HCT116 (cell line): ENCODE results near the gene CALML4.

Experiments
- MAX ChIP-seq: IDR thresholded peaks from 2 replicates; pipeline ENCODE4 v1.6.1; 2012
- POLR2A ChIP-seq: IDR thresholded peaks from 2 replicates; pipeline ENCODE4 v1.7.0; 2011; ENCODE audit warnings: borderline replicate concordance; ENCODE audit not compliant: insufficient read depth, insufficient read length; ENCODE audit errors: extremely low read depth
- RAD21 ChIP-seq: IDR thresholded peaks from 2 replicates; pipeline ENCODE4 v1.6.1; 2012; ENCODE audit warnings: low read depth, mild to moderate bottlenecking
- ZFX ChIP-seq: fragments of 450-650 bp; IDR thresholded peaks from 2 replicates; pipeline ENCODE4 v1.6.1; 2017
- TF ChIP-seq, protein P1 (sequence below), 3 experiments: fragments of 200-600 bp in 1 of 3; sonication (generic) in 1 of 3; IDR thresholded peaks in 2 of 3; conservative IDR thresholded peaks in 1 of 3; 2 replicates each; pipeline ENCODE4 v1.5.1; 2012 to 2017; ENCODE audit warnings: low read depth in 2 of 3, low read length in 2 of 3, antibody characterized with exemption in 1 of 3, borderline replicate concordance in 1 of 3, control low read depth in 1 of 3, mild to moderate bottlenecking in 1 of 3, mixed read lengths in 1 of 3, mixed run types in 1 of 3, moderate library complexity in 1 of 3; ENCODE audit not compliant: insufficient read depth in 1 of 3
- TF ChIP-seq, protein P2 (sequence below): IDR thresholded peaks from 2 replicates; pipeline ENCODE4 v1.6.1; 2012; ENCODE audit warnings: low read depth

- TF ChIP-seq, protein P1, sequence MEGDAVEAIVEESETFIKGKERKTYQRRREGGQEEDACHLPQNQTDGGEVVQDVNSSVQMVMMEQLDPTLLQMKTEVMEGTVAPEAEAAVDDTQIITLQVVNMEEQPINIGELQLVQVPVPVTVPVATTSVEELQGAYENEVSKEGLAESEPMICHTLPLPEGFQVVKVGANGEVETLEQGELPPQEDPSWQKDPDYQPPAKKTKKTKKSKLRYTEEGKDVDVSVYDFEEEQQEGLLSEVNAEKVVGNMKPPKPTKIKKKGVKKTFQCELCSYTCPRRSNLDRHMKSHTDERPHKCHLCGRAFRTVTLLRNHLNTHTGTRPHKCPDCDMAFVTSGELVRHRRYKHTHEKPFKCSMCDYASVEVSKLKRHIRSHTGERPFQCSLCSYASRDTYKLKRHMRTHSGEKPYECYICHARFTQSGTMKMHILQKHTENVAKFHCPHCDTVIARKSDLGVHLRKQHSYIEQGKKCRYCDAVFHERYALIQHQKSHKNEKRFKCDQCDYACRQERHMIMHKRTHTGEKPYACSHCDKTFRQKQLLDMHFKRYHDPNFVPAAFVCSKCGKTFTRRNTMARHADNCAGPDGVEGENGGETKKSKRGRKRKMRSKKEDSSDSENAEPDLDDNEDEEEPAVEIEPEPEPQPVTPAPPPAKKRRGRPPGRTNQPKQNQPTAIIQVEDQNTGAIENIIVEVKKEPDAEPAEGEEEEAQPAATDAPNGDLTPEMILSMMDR (IDR thresholded peaks at IDR 0.05 in 2 of 3, conservative IDR thresholded peaks at IDR 0.05 in 1 of 3; ENCODE audit: borderline replicate concordance in 1 of 3, insufficient read depth in 1 of 3, low read depth in 2 of 3, low read length in 2 of 3): no peak
- TF ChIP-seq POLR2A (no peak), MAX (no peak), RAD21 (no peak), ZFX (no peak)
- TF ChIP-seq, protein P2, sequence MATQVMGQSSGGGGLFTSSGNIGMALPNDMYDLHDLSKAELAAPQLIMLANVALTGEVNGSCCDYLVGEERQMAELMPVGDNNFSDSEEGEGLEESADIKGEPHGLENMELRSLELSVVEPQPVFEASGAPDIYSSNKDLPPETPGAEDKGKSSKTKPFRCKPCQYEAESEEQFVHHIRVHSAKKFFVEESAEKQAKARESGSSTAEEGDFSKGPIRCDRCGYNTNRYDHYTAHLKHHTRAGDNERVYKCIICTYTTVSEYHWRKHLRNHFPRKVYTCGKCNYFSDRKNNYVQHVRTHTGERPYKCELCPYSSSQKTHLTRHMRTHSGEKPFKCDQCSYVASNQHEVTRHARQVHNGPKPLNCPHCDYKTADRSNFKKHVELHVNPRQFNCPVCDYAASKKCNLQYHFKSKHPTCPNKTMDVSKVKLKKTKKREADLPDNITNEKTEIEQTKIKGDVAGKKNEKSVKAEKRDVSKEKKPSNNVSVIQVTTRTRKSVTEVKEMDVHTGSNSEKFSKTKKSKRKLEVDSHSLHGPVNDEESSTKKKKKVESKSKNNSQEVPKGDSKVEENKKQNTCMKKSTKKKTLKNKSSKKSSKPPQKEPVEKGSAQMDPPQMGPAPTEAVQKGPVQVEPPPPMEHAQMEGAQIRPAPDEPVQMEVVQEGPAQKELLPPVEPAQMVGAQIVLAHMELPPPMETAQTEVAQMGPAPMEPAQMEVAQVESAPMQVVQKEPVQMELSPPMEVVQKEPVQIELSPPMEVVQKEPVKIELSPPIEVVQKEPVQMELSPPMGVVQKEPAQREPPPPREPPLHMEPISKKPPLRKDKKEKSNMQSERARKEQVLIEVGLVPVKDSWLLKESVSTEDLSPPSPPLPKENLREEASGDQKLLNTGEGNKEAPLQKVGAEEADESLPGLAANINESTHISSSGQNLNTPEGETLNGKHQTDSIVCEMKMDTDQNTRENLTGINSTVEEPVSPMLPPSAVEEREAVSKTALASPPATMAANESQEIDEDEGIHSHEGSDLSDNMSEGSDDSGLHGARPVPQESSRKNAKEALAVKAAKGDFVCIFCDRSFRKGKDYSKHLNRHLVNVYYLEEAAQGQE: no peak
These were observed 12.2 kb downstream of the CALML4 start for GRCh38 chr15:68192804-68193486.
